Measurements from ENCODE around the gene ATXN1. TPM values are rescaled to one million over a fixed set of nuclear protein-coding genes. Genes with fewer than 3 reads are reported as not detected.

The ATXN1 gene
- total RNA-seq, 1 experiment from 2014 or later: 5.6 TPM

GRCh38 chr6:16592223-16592911 is 168.9 kb downstream of the ATXN1 start:
- Histone ChIP-seq H3K9ac (ENCODE audit: extremely low read depth, insufficient read length, low read length) (no peak overlapping the region), H3K18ac (ENCODE audit: insufficient read length, low read depth, low read length) (no peak overlapping the region), H3T11ph (ENCODE audit: low read length) (no peak overlapping the region), H3K4me1 (ENCODE audit: insufficient read depth, low read length) (no peaks in the 10 kb centered on the region), H3K79me2 (ENCODE audit: insufficient read depth, low read length) (no peaks in the 10 kb centered on the region), H4K91ac (ENCODE audit: insufficient read length, low read depth, low read length) (no peak overlapping the region), H3K9me3 (ENCODE audit: control insufficient read depth, low read depth, low read length) (no peaks in the 10 kb centered on the region), H4K5ac (ENCODE audit: insufficient read length, low read depth, low read length) (no peak overlapping the region), H3K14ac (ENCODE audit: insufficient read depth, low read length) (no peak overlapping the region), H3K27me3 (ENCODE audit: insufficient read depth, low read length) (no peaks in the 10 kb centered on the region), H2BK15ac (ENCODE audit: low read depth, low read length) (no peak overlapping the region), H4K20me1 (ENCODE audit: control insufficient read depth, insufficient read depth, insufficient read length) (no peaks in the 10 kb centered on the region), H3K79me1 (ENCODE audit: insufficient read depth, low read depth, low read length, poor library complexity, severe bottlenecking) (no peaks in the 10 kb centered on the region), H3K56ac (ENCODE audit: insufficient read length, low read depth, low read length) (no peak overlapping the region), H2BK120ac (ENCODE audit: low read depth, low read length, poor library complexity, severe bottlenecking) (no peak overlapping the region), H2BK12ac (ENCODE audit: insufficient read length, low read depth, low read length) (no peak overlapping the region), H2BK20ac (ENCODE audit: low read depth, low read length, poor library complexity, severe bottlenecking) (no peak overlapping the region), H3K4me2 (ENCODE audit: insufficient read depth, insufficient read length, low read length) (no peak overlapping the region), H3K23me2 (ENCODE audit: insufficient read length, low read depth, low read length, poor library complexity, severe bottlenecking) (no peaks in the 10 kb centered on the region), H3K27ac (ENCODE audit: insufficient read length, low read depth, low read length) (no peak overlapping the region), H2AK5ac (ENCODE audit: insufficient read length, low read length) (no peak overlapping the region), H2AFZ (ENCODE audit: low read length) (no peak overlapping the region), H3K4ac (ENCODE audit: low read depth, low read length) (no peak overlapping the region), H3K23ac (ENCODE audit: insufficient read length, low read depth, low read length) (no peak overlapping the region), H4K8ac (replicated peaks; ENCODE audit: insufficient read length, low read depth, low read length) (no peak overlapping the region), H2BK5ac (ENCODE audit: insufficient read length, low read length) (no peak overlapping the region)
- Mint-ChIP-seq H3K27ac (no peak overlapping the region), H3K4me1 (peaks cover 6 to 8% of the 10 kb centered on the region in 2 experiments), H3K36me3 (ENCODE audit: insufficient read depth in 1 of 3, low read depth in 3 of 3) (peaks cover 0 to 4% (median 0%) of the 10 kb centered on the region in 3 experiments; a peak in 1 of 7 replicates), H3K9me3 (no peaks in the 10 kb centered on the region; a peak in 2 of 5 replicates), H3K27me3 (ENCODE audit: low read depth) (no peaks in the 10 kb centered on the region; the same call in 1 of the 2 replicates), H3K4me3 (no peak overlapping the region)
- no peak for TF ChIP-seq CTCF (conservative IDR thresholded peaks at IDR 0.05)
- no CpG with 5 or more reads among the region's 12 CpGs for WGBS (ENCODE audit: extremely low coverage, insufficient read length, low lambda C conversion rate)
- no peak for DNase-seq
